Activated naive CD4-positive, alpha-beta T cell treated with anti-CD3 and anti-CD28 coated beads, Interleukin-2, amount 50 U/mL, for 72 hours (primary cell): ENCODE data around the gene EIF4G2. TPM values are rescaled to one million over a fixed set of nuclear protein-coding genes. Genes with fewer than 3 reads are reported as not detected.

Experiments
- ATAC-seq, 2 donors: fragments of 150-1000 bp; cut with Tn5 transposase; 2 replicates each; pipeline ENCODE4 v1.10.0; 2021; ENCODE audit warnings: mild to moderate bottlenecking in 2 of 2, moderate library complexity in 2 of 2
- DNase-seq, 2 donors: peaks; one replicate each; pipeline ENCODE4 v3.0.0; 2021 to 2022; ENCODE audit warnings: low spot score in 2 of 2
- H3K27ac Mint-ChIP-seq, 2 donors: one replicate each; pipeline ENCODE4 v1.8.0; 2022; ENCODE audit warnings: mild to moderate bottlenecking in 2 of 2, mixed read lengths in 2 of 2
- H3K36me3 Mint-ChIP-seq, 2 donors: one replicate each; pipeline ENCODE4 v1.8.0; 2022; ENCODE audit warnings: mixed read lengths in 2 of 2
- H3K9me3 Mint-ChIP-seq, 2 donors: one replicate each; pipeline ENCODE4 v1.8.0; 2022; ENCODE audit warnings: mixed read lengths in 2 of 2
- total RNA-seq, 2 donors: library from RNA; stranded (reverse); gene quantifications; one replicate each; pipeline ENCODE4 v1.2.3, GENCODE V29; 2022

Gene EIF4G2
- total RNA-seq, 2 donors from 2014 or later = 462 to 846 TPM

DNA sequence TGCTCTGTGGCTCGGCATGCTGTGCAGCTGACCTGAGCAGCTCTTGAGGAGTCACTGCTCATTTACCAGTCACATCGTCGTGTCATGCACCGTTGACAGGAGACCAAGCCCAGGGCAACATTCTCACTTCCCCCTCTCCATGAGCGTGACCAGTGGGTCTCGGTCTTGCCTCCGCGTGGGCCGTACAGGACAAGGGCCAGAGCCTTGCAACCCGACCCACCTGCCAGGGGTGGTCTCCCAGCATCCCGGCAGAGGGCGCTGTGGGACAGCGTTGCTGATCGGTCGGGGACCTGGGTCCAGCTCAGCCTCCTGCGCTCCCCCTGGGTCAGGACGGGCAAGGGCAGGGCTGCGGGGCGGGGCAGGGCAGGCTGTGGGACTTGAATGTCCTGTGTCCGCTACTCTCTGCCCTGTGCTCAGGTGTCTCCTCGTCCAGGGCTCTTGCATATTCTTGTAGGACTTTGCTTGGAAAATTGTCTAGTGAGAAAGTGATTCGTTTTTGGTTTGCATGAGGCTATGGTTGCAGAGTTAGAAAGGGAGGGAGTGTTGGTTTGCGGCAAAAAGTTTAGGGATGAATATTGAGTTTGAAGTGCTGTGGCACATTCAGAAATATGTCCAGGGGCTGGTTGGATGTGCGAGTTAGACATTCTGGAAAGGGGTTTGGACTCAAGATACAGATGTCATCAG is 16.2 kb downstream of the EIF4G2 start:
- Mint-ChIP-seq H3K27ac (no peak overlapping the region), H3K36me3 (peaks cover 0 to 10% of the 10 kb centered on the region in 2 donors), H3K9me3 (no peaks in the 10 kb centered on the region)
- peak; percentile 78 to 97 for ATAC-seq
- peak; percentile 77 to 95 for DNase-seq

- no peak for DNase-seq
- Mint-ChIP-seq H3K9me3 (no peaks in the 10 kb centered on the region), H3K36me3 (no peaks in the 10 kb centered on the region), H3K27ac (no peak overlapping the region)
- no peak for ATAC-seq
Measured at GRCh38 chr11:10786451-10786850, 22.3 kb downstream of the EIF4G2 start.

- DNase-seq (no peak), ATAC-seq (no peak)
- no peak overlapping the region for H3K27ac Mint-ChIP-seq
- H3K9me3 Mint-ChIP-seq = no peaks in the 10 kb centered on the region
- H3K36me3 Mint-ChIP-seq = no peaks in the 10 kb centered on the region
Measured at GRCh38 chr11:10785146-10785474, 23.6 kb downstream of the EIF4G2 start.

GRCh38 chr11:10784232-10785145 is 24.2 kb downstream of the EIF4G2 start:
- Mint-ChIP-seq H3K9me3 (no peaks in the 10 kb centered on the region), H3K27ac (no peak overlapping the region), H3K36me3 (no peaks in the 10 kb centered on the region)
- no peak for ATAC-seq
- DNase-seq = no peak

- Mint-ChIP-seq H3K27ac (peak overlapping the region in 1 of 2 donors; percentile 36), H3K9me3 (no peaks in the 10 kb centered on the region), H3K36me3 (peaks cover 0 to 4% of the 10 kb centered on the region in 2 donors)
- ATAC-seq (no peak), DNase-seq (no peak)
Measured at GRCh38 chr11:10780040-10780439, 28.7 kb downstream of the EIF4G2 start.

DNA sequence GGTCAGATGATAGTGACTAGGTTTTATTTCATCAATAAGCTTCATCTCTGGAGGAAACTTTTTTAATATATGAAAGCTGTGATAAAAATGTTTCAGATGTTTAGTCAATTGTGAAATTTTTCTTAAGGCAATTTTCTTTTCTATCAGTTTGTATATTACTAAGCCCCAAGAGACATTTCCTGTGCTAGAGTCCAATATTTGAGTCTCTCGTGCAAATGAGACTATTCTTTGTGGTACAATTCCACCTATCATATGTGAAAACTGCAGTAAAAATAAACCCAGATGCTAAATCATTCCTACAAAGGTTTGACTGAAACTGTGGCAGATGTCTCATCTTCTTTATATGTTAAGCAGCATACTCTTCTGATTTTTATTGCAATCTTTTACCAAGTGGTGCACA is 29.6 kb downstream of the EIF4G2 start:
- DNase-seq (no peak), ATAC-seq (peak in 1 of 2 donors; percentile 26)
- H3K9me3 Mint-ChIP-seq = no peaks in the 10 kb centered on the region
- no peak overlapping the region for H3K27ac Mint-ChIP-seq
- H3K36me3 Mint-ChIP-seq = peaks cover 0 to 4% of the 10 kb centered on the region in 2 donors

DNA sequence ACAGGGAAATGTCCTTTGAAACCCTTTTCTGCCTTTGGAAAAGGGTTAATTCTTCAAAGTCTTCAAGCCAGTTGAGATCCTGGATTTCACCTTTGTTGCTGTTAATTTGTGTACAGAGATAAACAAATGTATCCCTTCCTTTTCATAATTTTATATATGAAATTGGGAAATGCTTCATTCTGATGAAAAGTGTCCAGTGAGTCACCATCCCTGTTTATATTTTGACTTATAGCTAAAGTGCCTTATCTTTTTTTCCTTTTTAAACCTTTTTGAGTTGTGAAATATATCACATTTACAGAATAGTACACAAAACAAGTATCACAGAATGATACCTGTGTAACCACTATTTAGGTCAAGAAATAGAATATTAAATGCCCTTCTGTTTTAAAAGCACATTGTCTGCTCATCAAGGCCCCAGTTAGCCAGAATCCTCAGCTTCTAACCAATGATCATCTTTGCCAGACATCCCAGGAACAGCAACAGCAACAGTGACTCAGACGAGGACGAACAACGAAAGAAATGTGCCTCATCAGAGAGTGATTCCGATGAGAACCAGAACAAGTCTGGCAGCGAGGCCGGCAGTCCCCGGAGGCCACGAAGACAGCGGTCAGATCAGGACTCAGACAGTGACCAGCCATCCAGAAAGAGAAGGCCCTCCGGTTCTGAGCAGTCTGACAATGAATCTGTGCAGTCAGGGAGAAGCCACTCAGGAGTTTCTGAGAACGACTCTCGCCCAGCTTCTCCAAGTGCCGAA is 30.3 kb downstream of the EIF4G2 start:
- Mint-ChIP-seq H3K27ac (no peak overlapping the region), H3K9me3 (no peaks in the 10 kb centered on the region), H3K36me3 (peaks cover 0 to 4% of the 10 kb centered on the region in 2 donors)
- ATAC-seq = no peak
- no peak for DNase-seq

- peaks cover 0 to 4% of the 10 kb centered on the region in 2 donors for H3K36me3 Mint-ChIP-seq
- no peak for ATAC-seq
- no peak for DNase-seq
- H3K9me3 Mint-ChIP-seq = no peaks in the 10 kb centered on the region
- peak overlapping the region in 1 of 2 donors; percentile 56 for H3K27ac Mint-ChIP-seq
Measured at GRCh38 chr11:10777806-10778205, 30.9 kb downstream of the EIF4G2 start.

DNA sequence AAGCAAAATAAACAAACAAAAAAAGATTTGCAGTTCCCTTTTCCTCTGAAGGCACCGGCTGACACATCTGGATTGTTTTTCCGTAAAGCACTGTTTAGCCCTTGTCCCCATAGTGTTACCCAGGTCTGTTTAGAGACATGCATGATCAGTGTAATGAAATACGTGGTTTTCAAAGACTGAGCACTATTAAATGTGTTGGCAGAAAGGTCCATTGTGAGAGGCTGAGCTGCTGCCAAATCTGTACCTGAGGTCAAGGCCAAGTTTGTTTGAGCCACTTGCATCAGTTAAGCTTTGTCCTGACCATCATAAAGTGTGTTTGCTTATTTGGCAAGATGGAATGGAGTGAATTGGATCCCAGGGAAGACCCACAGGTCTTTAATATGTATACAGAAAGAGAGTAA is 31.3 kb downstream of the EIF4G2 start:
- DNase-seq (no peak), ATAC-seq (no peak)
- H3K9me3 Mint-ChIP-seq = no peaks in the 10 kb centered on the region
- H3K36me3 Mint-ChIP-seq = peaks cover 0 to 4% of the 10 kb centered on the region in 2 donors
- H3K27ac Mint-ChIP-seq = peak overlapping the region in 1 of 2 donors; percentile 56

- DNase-seq (no peak), ATAC-seq (no peak)
- Mint-ChIP-seq H3K27ac (peak overlapping the region; percentile 7 to 15), H3K36me3 (peaks cover 0 to 11% of the 10 kb centered on the region in 2 donors), H3K9me3 (no peaks in the 10 kb centered on the region)
Measured at GRCh38 chr11:10774811-10775210, 33.9 kb downstream of the EIF4G2 start.

DNA sequence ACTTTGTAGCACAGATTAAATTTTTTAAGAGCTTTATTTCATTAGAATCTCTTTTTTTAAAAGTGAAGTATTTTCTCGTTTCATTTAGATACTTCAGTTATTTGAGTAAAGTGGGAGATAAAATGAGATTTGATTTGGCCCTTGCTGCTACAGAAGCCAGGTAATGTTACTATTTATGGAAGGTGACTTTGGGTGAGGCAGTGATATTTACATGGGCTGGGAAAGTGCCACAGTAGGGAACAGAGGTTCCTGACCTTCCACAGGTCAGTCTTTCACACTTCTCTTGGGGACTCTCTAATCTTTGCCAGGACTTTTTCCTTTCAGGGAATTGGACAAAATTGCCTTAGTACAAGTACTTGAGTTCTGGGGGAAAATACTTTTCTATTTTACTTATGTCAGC is 37.3 kb downstream of the EIF4G2 start:
- ATAC-seq = no peak
- no peak for DNase-seq
- no peak overlapping the region for H3K27ac Mint-ChIP-seq
- peaks cover 4 to 16% of the 10 kb centered on the region in 2 donors for H3K36me3 Mint-ChIP-seq
- no peaks in the 10 kb centered on the region for H3K9me3 Mint-ChIP-seq

DNA sequence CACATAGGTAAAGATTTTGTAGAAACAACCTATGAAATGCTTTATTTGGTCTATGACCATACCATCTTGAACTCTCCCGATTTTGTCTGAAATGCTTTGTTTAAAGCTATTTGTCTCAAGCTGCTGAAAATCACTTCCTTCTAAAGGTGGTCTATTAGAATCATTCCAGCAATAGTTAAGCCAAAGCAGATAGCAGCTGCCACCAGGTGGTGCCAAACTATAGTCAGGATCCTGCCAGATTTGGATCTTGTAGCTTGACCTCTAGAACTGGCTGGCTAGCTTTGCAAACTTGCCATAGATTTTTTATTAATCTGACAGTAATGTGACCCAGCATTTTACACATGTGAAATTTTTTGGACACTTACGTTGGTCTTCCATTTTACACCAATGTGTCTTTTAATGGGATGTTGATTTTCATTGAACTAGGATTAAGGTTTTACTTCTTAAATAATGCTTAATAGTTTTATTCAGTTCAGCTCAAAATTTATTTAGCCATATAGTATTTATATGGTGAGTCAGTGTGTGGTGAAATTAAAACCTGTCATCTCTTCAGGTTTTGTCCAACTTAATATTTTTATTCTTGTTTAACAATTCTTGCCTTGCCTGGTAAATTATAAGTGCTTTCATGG is 38.0 kb downstream of the EIF4G2 start:
- Mint-ChIP-seq H3K36me3 (peaks cover 6 to 23% of the 10 kb centered on the region in 2 donors), H3K27ac (no peak overlapping the region), H3K9me3 (no peaks in the 10 kb centered on the region)
- ATAC-seq = no peak
- DNase-seq = no peak

- peaks cover 13 to 16% of the 10 kb centered on the region in 2 donors for H3K36me3 Mint-ChIP-seq
- no peak overlapping the region for H3K27ac Mint-ChIP-seq
- DNase-seq (no peak), ATAC-seq (no peak)
- no peaks in the 10 kb centered on the region for H3K9me3 Mint-ChIP-seq
Measured at GRCh38 chr11:10764412-10764811, 44.3 kb downstream of the EIF4G2 start.

DNA sequence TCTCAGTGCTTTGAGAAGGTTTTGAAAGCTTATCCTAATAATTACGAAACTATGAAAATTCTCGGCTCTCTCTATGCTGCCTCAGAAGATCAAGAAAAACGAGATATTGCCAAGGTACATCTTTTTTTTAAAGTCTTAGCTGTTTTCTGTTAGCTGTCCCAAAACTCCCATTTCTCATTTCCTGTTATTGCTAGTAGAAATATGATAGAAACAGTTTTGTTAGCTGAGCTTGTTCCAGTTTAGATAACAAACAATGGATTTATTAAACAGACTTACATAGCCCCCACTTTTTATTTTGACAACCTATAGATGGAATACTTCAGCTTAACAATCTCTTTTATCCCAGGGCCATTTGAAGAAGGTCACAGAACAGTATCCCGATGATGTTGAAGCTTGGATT is 45.0 kb downstream of the EIF4G2 start:
- no peaks in the 10 kb centered on the region for H3K9me3 Mint-ChIP-seq

GRCh38 chr11:10762913-10763421 is 45.8 kb downstream of the EIF4G2 start:
- Mint-ChIP-seq H3K36me3 (peaks cover 13 to 14% of the 10 kb centered on the region in 2 donors), H3K27ac (no peak overlapping the region), H3K9me3 (no peaks in the 10 kb centered on the region)
- ATAC-seq = no peak
- no peak for DNase-seq

More for the DNA sequence above, 45.0 kb downstream of the EIF4G2 start:
- Mint-ChIP-seq H3K36me3 (peaks cover 13 to 14% of the 10 kb centered on the region in 2 donors), H3K27ac (no peak overlapping the region)
- ATAC-seq (no peak), DNase-seq (no peak)

- ATAC-seq (no peak), DNase-seq (no peak)
- Mint-ChIP-seq H3K36me3 (peaks cover 13 to 14% of the 10 kb centered on the region in 2 donors), H3K27ac (no peak overlapping the region), H3K9me3 (no peaks in the 10 kb centered on the region)
Measured at GRCh38 chr11:10762185-10762584, 46.5 kb downstream of the EIF4G2 start.
